ENCODE results near the gene ANKHD1. TPM values are rescaled to one million over a fixed set of nuclear protein-coding genes. Genes with fewer than 3 reads are reported as not detected.
"Not testable (repeated sequence)": the region's sequence is repeated elsewhere in the genome, so short reads cannot be mapped to it uniquely, and the experiment has no call there.

ANKHD1 gene
- total RNA-seq, 6 experiments from 2014 or later, result 35.4 to 49.7 (median 41.5) TPM

GRCh38 chr5:140469259-140469658 is 67.6 kb downstream of the ANKHD1 start:
- no peak overlapping the region for H3K4me3 Mint-ChIP-seq
- no peaks in the 10 kb centered on the region for H3K27me3 Mint-ChIP-seq (ENCODE audit: insufficient read depth)
- H3K9me3 Mint-ChIP-seq, result no peaks in the 10 kb centered on the region
- TF ChIP-seq CTCF (IDR thresholded peaks at IDR 0.05), result no peak
- no peak for DNase-seq
- H3K36me3 Mint-ChIP-seq (ENCODE audit: low read depth), result peaks cover 6% of the 10 kb centered on the region; the same call in 1 of the 2 replicates
- H3K4me1 Mint-ChIP-seq (ENCODE audit: low read depth), result no peaks in the 10 kb centered on the region
- H3K27ac Mint-ChIP-seq, result no peak overlapping the region

GRCh38 chr5:140480310-140481014 is 78.8 kb downstream of the ANKHD1 start:
- Mint-ChIP-seq H3K9me3 (no peaks in the 10 kb centered on the region), H3K27ac (peak overlapping the region; percentile 3; the same call in 1 of the 2 replicates), H3K4me1 (ENCODE audit: low read depth) (peaks cover 27% of the 10 kb centered on the region), H3K27me3 (ENCODE audit: insufficient read depth) (no peaks in the 10 kb centered on the region), H3K4me3 (peak overlapping the region; percentile 2; the same call in 1 of the 2 replicates), H3K36me3 (ENCODE audit: low read depth) (peaks cover 11% of the 10 kb centered on the region; the same call in 1 of the 2 replicates)
- TF ChIP-seq CTCF (IDR thresholded peaks at IDR 0.05), result no peak
- no peak for DNase-seq

DNA sequence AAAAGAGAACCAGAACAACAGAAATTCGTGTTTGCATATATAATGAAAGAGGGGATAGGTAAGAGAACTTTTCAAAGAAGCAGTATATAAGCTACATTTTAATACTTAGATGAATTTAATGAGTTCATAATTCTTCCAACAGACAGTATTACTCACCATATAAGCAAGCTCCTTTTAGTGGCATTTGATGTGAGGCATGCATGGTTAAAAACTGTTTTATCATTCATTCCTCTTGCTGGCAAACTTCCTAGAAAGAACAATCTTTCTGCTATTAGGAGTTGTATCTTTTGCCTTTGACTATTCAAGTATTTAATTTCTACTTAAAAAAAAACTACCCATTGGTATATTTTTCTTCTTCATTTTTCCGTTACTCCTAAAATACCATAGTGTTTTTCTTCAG is 80.1 kb downstream of the ANKHD1 start:
- H3K4me3 Mint-ChIP-seq, result no peak overlapping the region; the same call in 1 of the 2 replicates

DNA sequence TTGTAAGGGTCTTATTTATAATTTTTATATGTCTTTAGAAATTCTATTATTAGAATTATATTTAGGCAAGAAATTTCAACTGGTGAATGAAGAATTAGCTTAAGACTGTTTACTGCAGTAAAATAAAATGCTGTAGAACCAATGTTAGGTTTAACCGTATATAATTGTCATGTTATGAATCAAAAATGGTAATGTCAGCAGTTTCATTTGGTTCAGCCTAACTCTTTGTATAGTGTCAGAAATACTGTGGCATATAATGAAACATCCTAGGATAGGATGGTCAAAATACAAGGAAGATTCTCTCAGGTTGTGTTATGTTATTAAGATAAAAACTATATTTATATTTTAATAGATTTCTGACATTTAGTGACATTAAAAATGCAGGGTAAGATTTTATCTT is 81.4 kb downstream of the ANKHD1 start:
- peaks cover 27% of the 10 kb centered on the region for H3K4me1 Mint-ChIP-seq (ENCODE audit: low read depth)
- TF ChIP-seq CTCF (IDR thresholded peaks at IDR 0.05), result no peak
- H3K4me3 Mint-ChIP-seq, result no peak overlapping the region
- H3K27me3 Mint-ChIP-seq (ENCODE audit: insufficient read depth), result no peaks in the 10 kb centered on the region
- DNase-seq, result no peak
- no peak overlapping the region for H3K27ac Mint-ChIP-seq
- H3K36me3 Mint-ChIP-seq (ENCODE audit: low read depth), result peaks cover 12% of the 10 kb centered on the region; the same call in 1 of the 2 replicates
- H3K9me3 Mint-ChIP-seq, result no peaks in the 10 kb centered on the region

More for the DNA sequence above, 80.1 kb downstream of the ANKHD1 start:
- 0 out of 2 replicates have a peak overlapping the region, but pooled peaks have one; percentile 24 for H3K27ac Mint-ChIP-seq
- DNase-seq, result peak; percentile 75
- no peaks in the 10 kb centered on the region for H3K27me3 Mint-ChIP-seq (ENCODE audit: insufficient read depth)
- peaks cover 13% of the 10 kb centered on the region; the same call in 1 of the 2 replicates for H3K36me3 Mint-ChIP-seq (ENCODE audit: low read depth)
- no peak for TF ChIP-seq CTCF (IDR thresholded peaks at IDR 0.05)
- peaks cover 27% of the 10 kb centered on the region for H3K4me1 Mint-ChIP-seq (ENCODE audit: low read depth)
- no peaks in the 10 kb centered on the region for H3K9me3 Mint-ChIP-seq

DNA sequence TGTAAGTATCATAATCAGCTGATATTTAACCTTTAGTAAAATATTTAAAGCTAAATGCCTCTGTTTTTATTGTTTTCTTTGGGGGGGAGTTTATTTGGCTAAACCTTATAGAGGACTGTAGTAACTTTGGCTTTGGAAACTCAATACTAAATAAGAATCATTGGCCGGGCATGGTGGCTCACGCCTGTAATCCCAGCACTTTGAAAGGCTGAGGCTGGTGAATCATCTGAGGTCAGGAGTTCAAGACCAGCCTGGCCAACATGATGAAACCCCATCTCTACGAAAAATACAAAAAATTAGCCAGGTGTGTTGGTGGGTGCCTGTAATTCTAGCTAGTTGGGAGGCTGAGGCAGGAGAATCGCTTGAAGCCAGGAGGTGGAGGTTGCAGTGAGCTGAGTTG is 86.5 kb downstream of the ANKHD1 start:
- not testable (repeated sequence) for DNase-seq; H3K27me3 Mint-ChIP-seq (ENCODE audit: insufficient read depth); H3K27ac Mint-ChIP-seq; H3K4me3 Mint-ChIP-seq; H3K9me3 Mint-ChIP-seq; H3K4me1 Mint-ChIP-seq (ENCODE audit: low read depth)
- H3K36me3 Mint-ChIP-seq (ENCODE audit: low read depth), result peaks cover 17% of the 10 kb centered on the region; the same call in 1 of the 2 replicates

GRCh38 chr5:140488914-140489313 is 87.3 kb downstream of the ANKHD1 start:
- Mint-ChIP-seq H3K36me3 (ENCODE audit: low read depth) (peaks cover 17% of the 10 kb centered on the region; the same call in 1 of the 2 replicates), H3K4me1 (ENCODE audit: low read depth) (no peaks in the 10 kb centered on the region), H3K9me3 (no peaks in the 10 kb centered on the region), H3K27me3 (ENCODE audit: insufficient read depth) (no peaks in the 10 kb centered on the region; the same call in 1 of the 2 replicates), H3K27ac (no peak overlapping the region), H3K4me3 (no peak overlapping the region)
- DNase-seq, result no peak
- no peak for TF ChIP-seq CTCF (IDR thresholded peaks at IDR 0.05)
